PC-9 (cell line): ENCODE results near the gene SEMA3C. TPM values are rescaled to one million over a fixed set of nuclear protein-coding genes. Genes with fewer than 3 reads are reported as not detected.
A peak's percentile ranks its signal among the peaks of the same experiment; 100 is the strongest.

ENCODE experiments used
- BruUV-seq: library from RNA; stranded (reverse); fragments of 400-500 nt; replicated peaks from 2 replicates; lab custom pipeline; 2021; lab: Mats Ljungman, UMichigan
- CTCF ChIA-PET: fragments of 300-600 bp; sonication (Branson Sonifier 250); formaldehyde crosslinking; loops from one replicate; lab custom pipeline; 2022; ENCODE audit warnings: antibody characterized with exemption; lab: Charles Lee
- POLR2A ChIA-PET: fragments of 300-600 bp; sonication (Branson Sonifier 250); formaldehyde crosslinking; loops from one replicate; lab custom pipeline; 2022; ENCODE audit warnings: antibody characterized with exemption; ENCODE audit not compliant: unreplicated experiment; lab: Charles Lee
- DNase-seq, 2 experiments: peaks; one replicate each; pipeline versions ENCODE4 v3.0.0 to v3.0.0-alpha.2; 2015 to 2022; ENCODE audit warnings: mixed read lengths in 1 of 2
- H2AFZ ChIP-seq: fragments of 200-600 bp; sonication (generic); 2 replicates; pipeline ENCODE4 v1.8.1; 2017; ENCODE audit warnings: antibody characterized with exemption
- H3F3A ChIP-seq: fragments of 200-600 bp; sonication (generic); 2 replicates; pipeline ENCODE4 v1.8.1; 2017; ENCODE audit warnings: antibody characterized with exemption, mild to moderate bottlenecking, low read depth; ENCODE audit not compliant: insufficient read depth
- H3K27ac ChIP-seq: fragments of 200-600 bp; sonication (generic); 2 replicates; pipeline ENCODE4 v1.6.1; 2016; ENCODE audit warnings: mixed run types
- H3K27me3 ChIP-seq: fragments of 200-600 bp; sonication (generic); 2 replicates; pipeline ENCODE4 v1.6.1; 2016; ENCODE audit warnings: low read depth, mixed run types; ENCODE audit not compliant: insufficient read depth
- H3K36me3 ChIP-seq: fragments of 200-600 bp; sonication (generic); 2 replicates; pipeline ENCODE4 v1.6.1; 2016; ENCODE audit warnings: low read depth, mixed run types
- H3K4me1 ChIP-seq: fragments of 200-600 bp; sonication (generic); replicated peaks from 2 replicates; pipeline ENCODE4 v1.6.1; 2016; ENCODE audit warnings: mixed run types; ENCODE audit not compliant: insufficient read depth
- H3K4me2 ChIP-seq: fragments of 200-600 bp; sonication (generic); 2 replicates; pipeline ENCODE4 v1.6.1; 2017; ENCODE audit warnings: mixed run types
- H3K4me3 ChIP-seq: fragments of 200-600 bp; sonication (generic); 2 replicates; pipeline ENCODE4 v1.6.1; 2016; ENCODE audit warnings: mixed run types
- H3K79me2 ChIP-seq: fragments of 200-600 bp; sonication (generic); 2 replicates; pipeline ENCODE4 v1.6.1; 2017; ENCODE audit warnings: low read depth, mixed run types
- H3K9me2 ChIP-seq: fragments of 200-600 bp; sonication (generic); 2 replicates; pipeline ENCODE4 v1.8.1; 2017; ENCODE audit warnings: mild to moderate bottlenecking; ENCODE audit not compliant: insufficient read depth
- H3K9me3 ChIP-seq: fragments of 200-600 bp; sonication (generic); 2 replicates; pipeline ENCODE4 v1.8.1; 2016; ENCODE audit warnings: low read depth; ENCODE audit not compliant: insufficient read depth
- H4K20me1 ChIP-seq: fragments of 200-600 bp; sonication (generic); 2 replicates; pipeline ENCODE4 v1.8.1; 2017; ENCODE audit not compliant: insufficient read depth
- CTCF ChIP-seq: fragments of 200-600 bp; sonication (generic); conservative IDR thresholded peaks from 2 replicates; pipeline ENCODE4 v1.6.1; 2017; ENCODE audit warnings: mixed run types, antibody characterized with exemption, mild to moderate bottlenecking, moderate library complexity
- EZH2 ChIP-seq: fragments of 200-600 bp; sonication (generic); IDR thresholded peaks from 2 replicates; pipeline ENCODE4 v1.8.0; 2017; ENCODE audit warnings: antibody characterized with exemption, low read depth
- intact Hi-C: fragments of 100-400 bp; cut with micrococcal nuclease; formaldehyde crosslinking; loops from one replicate; pipeline ENCODE4 v1.10.0; 2022; ENCODE audit not compliant: unreplicated experiment
- total RNA-seq: library from RNA; stranded (reverse); gene quantifications from 2 replicates; pipeline ENCODE4 v1.2.3, GENCODE V29; 2021

Gene SEMA3C
- total RNA-seq, 1 experiment from 2014 or later = 19.9 TPM

GRCh38 chr7:80869106-80869784 is 49.6 kb downstream of the SEMA3C start:
- H3K36me3 ChIP-seq = 0 out of 2 replicates have a peak, but pooled peaks cover 5% of the 10 kb centered on the region
- intact Hi-C loops = no loop called here
- H2AFZ ChIP-seq = peak overlapping the region; percentile 43; the same call in 1 of the 2 replicates
- TF ChIP-seq EZH2 = no peak
- no peak for TF ChIP-seq CTCF
- ChIA-PET POLR2A (no interaction called here), CTCF (no interaction called here)
- no peak overlapping the region for H3K4me2 ChIP-seq
- no peaks in the 10 kb centered on the region for H3K27me3 ChIP-seq
- 0 out of 2 replicates have a peak, but pooled peaks cover 5% of the 10 kb centered on the region for H3K9me3 ChIP-seq
- DNase-seq = no peak
- H3K4me3 ChIP-seq = no peak overlapping the region
- H3K4me1 ChIP-seq = no peaks in the 10 kb centered on the region
- peaks cover 8% of the 10 kb centered on the region for H3F3A ChIP-seq
- 0 out of 2 replicates have a peak, but pooled peaks cover 2% of the 10 kb centered on the region for H3K79me2 ChIP-seq
- H3K9me2 ChIP-seq = 0 out of 2 replicates have a peak, but pooled peaks cover 3% of the 10 kb centered on the region
- H4K20me1 ChIP-seq = no peaks in the 10 kb centered on the region
- H3K27ac ChIP-seq = no peak overlapping the region
- BruUV-seq = no TSS peak

GRCh38 chr7:80868566-80868965 is 50.3 kb downstream of the SEMA3C start:
- DNase-seq = no peak
- Histone ChIP-seq H3K4me3 (no peak overlapping the region), H2AFZ (no peak overlapping the region), H3K27ac (no peak overlapping the region), H3K4me1 (no peaks in the 10 kb centered on the region), H3K27me3 (no peaks in the 10 kb centered on the region), H3K79me2 (0 out of 2 replicates have a peak, but pooled peaks cover 2% of the 10 kb centered on the region), H3K9me3 (0 out of 2 replicates have a peak, but pooled peaks cover 5% of the 10 kb centered on the region), H3K4me2 (no peak overlapping the region), H3F3A (peaks cover 8% of the 10 kb centered on the region), H3K36me3 (0 out of 2 replicates have a peak, but pooled peaks cover 5% of the 10 kb centered on the region), H4K20me1 (no peaks in the 10 kb centered on the region), H3K9me2 (0 out of 2 replicates have a peak, but pooled peaks cover 3% of the 10 kb centered on the region)
- no TSS peak for BruUV-seq
- intact Hi-C loops = no loop called here
- TF ChIP-seq CTCF = no peak
- TF ChIP-seq EZH2 = no peak
- ChIA-PET CTCF (no interaction called here), POLR2A (no interaction called here)

- no peak for DNase-seq
- Histone ChIP-seq H3K4me1 (peaks cover 22% of the 10 kb centered on the region), H4K20me1 (no peaks in the 10 kb centered on the region), H3K27ac (no peak overlapping the region), H3K27me3 (no peaks in the 10 kb centered on the region), H3K36me3 (peaks cover 3% of the 10 kb centered on the region; the same call in 1 of the 2 replicates), H3K4me2 (no peak overlapping the region), H3K4me3 (no peak overlapping the region), H3K9me2 (no peaks in the 10 kb centered on the region), H3F3A (peaks cover 5% of the 10 kb centered on the region), H2AFZ (no peak overlapping the region), H3K9me3 (no peaks in the 10 kb centered on the region), H3K79me2 (0 out of 2 replicates have a peak, but pooled peaks cover 10% of the 10 kb centered on the region)
- CTCF ChIA-PET = no interaction called here
- intact Hi-C loops = no loop called here
- POLR2A ChIA-PET = no interaction called here
- no TSS peak for BruUV-seq
- TF ChIP-seq EZH2 (no peak), CTCF (no peak)
These were observed 58.3 kb downstream of the SEMA3C start for GRCh38 chr7:80860554-80860953.
